Heart right ventricle (tissue), 16 donors: ENCODE measurements around the gene COL10A1. TPM values are rescaled to one million over a fixed set of nuclear protein-coding genes. Genes with fewer than 3 reads are reported as not detected.

Experiments
- ATAC-seq, 8 donors: fragments of 200-7000 bp; cut with Tn5 transposase; one replicate each; pipeline ENCODE4 v1.9.1; 2020; ENCODE audit warnings: mild to moderate bottlenecking in 8 of 8, moderate library complexity in 8 of 8, moderate number of reproducible peaks in 1 of 8
- DNase-seq, 2 donors: peaks; one replicate each; pipeline ENCODE4 v3.0.0-alpha.2; 2020
- H3K27ac ChIP-seq, 10 donors: fragments of 200-600 bp; sonication (generic) in 2 of 10; one replicate each; pipeline versions ENCODE4 v1.5.0 to v1.8.0; 2020 to 2022; ENCODE audit warnings: mild to moderate bottlenecking in 3 of 10
- H3K27me3 ChIP-seq, 7 donors: fragments of 200-600 bp; one replicate each; pipeline ENCODE4 v1.8.0; 2021 to 2022; ENCODE audit warnings: mild to moderate bottlenecking in 2 of 7
- H3K36me3 ChIP-seq, 9 donors: fragments of 200-600 bp; sonication (generic) in 1 of 9; one replicate each; pipeline versions ENCODE4 v1.5.0 to v1.8.0; 2020 to 2022; ENCODE audit warnings: mild to moderate bottlenecking in 2 of 9
- H3K4me1 ChIP-seq, 9 donors: fragments of 200-600 bp; sonication (generic) in 1 of 9; one replicate each; pipeline versions ENCODE4 v1.5.0 to v1.8.0; 2020 to 2022; ENCODE audit warnings: mild to moderate bottlenecking in 4 of 9
- H3K4me3 ChIP-seq, 10 donors: fragments of 200-600 bp; sonication (generic) in 2 of 10; one replicate each; pipeline versions ENCODE4 v1.5.0 to v1.8.0; 2020 to 2022; ENCODE audit warnings: mild to moderate bottlenecking in 7 of 10, moderate library complexity in 2 of 10
- H3K9me3 ChIP-seq, 11 donors: fragments of 200-600 bp in 10 of 11; sonication (generic) in 2 of 11; one replicate each; pipeline versions ENCODE4 v1.5.0 to v1.8.0; 2013 to 2022; ENCODE audit warnings: mild to moderate bottlenecking in 2 of 11, control low read depth in 1 of 11, moderate library complexity in 1 of 11
- CTCF ChIP-seq, 9 donors: fragments of 200-600 bp; sonication (generic) in 2 of 9; IDR thresholded peaks; one replicate each; pipeline versions ENCODE4 v1.5.0 to v1.8.0; 2021 to 2022; ENCODE audit warnings: antibody characterized with exemption in 9 of 9, mild to moderate bottlenecking in 5 of 9, moderate library complexity in 1 of 9
- WGBS, 2 donors: extraction: QIAGEN DNeasy Blood & Tissue Kit; methylation state at CpG; one replicate each; pipeline ENCODE4 v1.1.7; 2013; ENCODE audit warnings: inconsistent platforms in 1 of 2; 5-methylcytosine and 5-hydroxymethylcytosine counted together
- intact Hi-C, 10 donors: fragments of 100-400 bp; cut with DNase I; formaldehyde crosslinking; loops; one replicate each; pipeline versions ENCODE4 v1.11.1 to v1.14.2; 2022
- polyA plus RNA-seq, 2 donors: library from polyadenylated mRNA; stranded (reverse); fragments of 200-250 nt; gene quantifications; one replicate each; pipeline ENCODE4 v1.2.3, GENCODE V29; 2013
- total RNA-seq, 10 donors: library from RNA; stranded (reverse); fragmentation: NEBNext Ultra II Directional in 3 of 10; extraction: Animal tissue kit (Norgen Biotek cat#: 25700) in 3 of 10; gene quantifications; one replicate each; pipeline versions ENCODE4 v1.2.1 to v1.2.4, GENCODE V29; 2021 to 2023
- donor health status: Arrhythmogenic right ventricular cardiomyopathy.
- donor health status: ischemic (EF 13 %, LVEDD 7.1; RV severe dilation, severe dysfunction).
- donor health status: healthy with polysubstance abuse.
- donor health status: DM: no; HTN: yes; CAD: no.
- donor health status: DM: no; HTN: no; CAD: no.
- donor health status: ischemic (EF 25% LVEDD 6.9; RV normal size, moderate dysfunction).
- donor health status: ischemic (EF 25% LVEDD 5.7; RV mildly dilated, moderate dysfunction).
- donor health status: healthy.
- donor health status: DM: yes; HTN: yes; CAD: no.
- donor health status: Ischemic cardiomyopathy.
- donor health status: ischemic (EF 35%, LVEDD 5.7; RV mildly dilated, moderate dysfunction).
- donor health status: nonischemic (EF 11% LVEDD 7.7; RV severe dilation, severe dysfunction).
- donor health status: DM: yes; HTN: yes; CAD: no.
- donor health status: PGD.
- donor health status: ischemic (EF 29% LVEDD 5.4; RV normal size, mild dysfunction).
- donor health status: nonischemic (EF 23%, LVEDD 6.1; RV moderate dilation, normal function).

Gene COL10A1
- total and polyA plus RNA-seq, 12 donors = 0.01 to 3.1 (median 0.15) TPM; not detected in 5

- 95% methylated on average over 4 of the region's 4 CpGs for WGBS, 2 donors
Observed at GRCh38 chr6:116139917-116140316, 14.0 kb upstream of the COL10A1 start.

GRCh38 chr6:116136933-116137340 lies 11.0 kb upstream of the COL10A1 start:
- Histone ChIP-seq H3K36me3 (peaks cover 0 to 27% (median 0%) of the 10 kb centered on the region in 9 donors), H3K9me3 (no peaks in the 10 kb centered on the region), H3K4me3 (no peak overlapping the region), H3K4me1 (no peaks in the 10 kb centered on the region), H3K27ac (no peak overlapping the region), H3K27me3 (no peaks in the 10 kb centered on the region)
- WGBS, 2 donors = 91 to 92% methylated on average over 5 of the region's 5 CpGs
- TF ChIP-seq CTCF (IDR thresholded peaks at IDR 0.05) = no peak
- no peak for DNase-seq
- ATAC-seq = no peak
- intact Hi-C loops = no loop called here

More at GRCh38 chr6:116139917-116140316, 14.0 kb upstream of the COL10A1 start:
- H3K27me3 ChIP-seq = no peaks in the 10 kb centered on the region
- peaks cover 0 to 11% (median 4%) of the 10 kb centered on the region in 9 donors for H3K4me1 ChIP-seq
- no peak overlapping the region for H3K27ac ChIP-seq
- TF ChIP-seq CTCF (IDR thresholded peaks at IDR 0.05) = no peak
- intact Hi-C loops = no loop called here
- H3K36me3 ChIP-seq = peaks cover 0 to 10% (median 0%) of the 10 kb centered on the region in 9 donors
- no peak overlapping the region for H3K4me3 ChIP-seq
- H3K9me3 ChIP-seq = no peaks in the 10 kb centered on the region
- ATAC-seq (no peak), DNase-seq (no peak)

DNA sequence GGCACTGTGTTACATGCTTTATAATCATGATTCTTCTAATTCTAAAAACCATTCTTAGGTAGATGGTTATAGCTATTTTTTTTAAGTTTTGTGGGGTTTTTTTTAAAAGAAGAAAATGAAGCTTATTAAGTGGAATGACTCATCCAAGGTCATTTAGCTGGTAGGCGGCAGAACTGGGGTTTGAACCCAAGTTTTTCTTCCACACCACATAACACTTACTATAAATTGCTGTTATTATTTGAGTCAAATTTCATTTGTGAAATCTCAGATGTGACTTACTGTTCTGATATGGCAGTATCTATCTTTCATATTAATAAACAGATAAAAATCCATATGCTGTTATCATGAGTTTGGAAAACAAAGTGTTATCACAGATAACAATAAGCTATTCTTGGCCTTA lies 10.4 kb upstream of the COL10A1 start:
- no peak for TF ChIP-seq CTCF (IDR thresholded peaks at IDR 0.05)
- 93 to 97% methylated on average over 1 of the region's 1 CpG for WGBS, 2 donors
- no peaks in the 10 kb centered on the region for H3K27me3 ChIP-seq
- no peak overlapping the region for H3K27ac ChIP-seq
- H3K4me1 ChIP-seq = no peaks in the 10 kb centered on the region
- ATAC-seq (no peak), DNase-seq (no peak)
- H3K4me3 ChIP-seq = no peak overlapping the region
- H3K36me3 ChIP-seq = peaks cover 0 to 27% (median 0%) of the 10 kb centered on the region in 9 donors
- no peaks in the 10 kb centered on the region for H3K9me3 ChIP-seq
- intact Hi-C loops = no loop called here

DNA sequence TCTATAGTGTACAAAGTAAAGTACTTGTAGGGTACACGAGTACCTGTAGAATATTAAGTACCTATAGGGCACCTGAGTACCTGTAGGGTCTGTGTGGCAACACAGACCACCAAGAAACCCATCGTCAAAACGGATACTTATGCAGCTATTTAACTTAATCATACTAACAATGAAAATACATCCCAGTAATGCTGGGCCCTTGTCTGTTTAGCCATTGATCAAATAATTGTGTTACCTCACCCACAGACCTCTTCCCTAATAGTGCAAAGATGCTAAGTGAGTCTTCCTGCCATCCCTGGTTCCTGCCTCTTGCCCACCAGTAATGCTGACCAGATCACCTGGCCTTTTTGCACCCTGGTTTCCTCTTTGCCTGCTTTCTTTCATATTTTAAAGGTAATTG lies 7.5 kb upstream of the COL10A1 start:
- Histone ChIP-seq H3K36me3 (peaks cover 0 to 28% (median 0%) of the 10 kb centered on the region in 9 donors), H3K4me1 (peaks cover 0 to 5% (median 0%) of the 10 kb centered on the region in 9 donors), H3K27me3 (no peaks in the 10 kb centered on the region), H3K27ac (no peak overlapping the region), H3K9me3 (no peaks in the 10 kb centered on the region), H3K4me3 (no peak overlapping the region)
- intact Hi-C loops = no loop called here
- WGBS, 2 donors = 84 to 88% methylated on average over 3 of the region's 3 CpGs
- TF ChIP-seq CTCF (IDR thresholded peaks at IDR 0.05) = no peak
- ATAC-seq (no peak), DNase-seq (no peak)
